NCI-H2196 (cell line): ENCODE results near the gene STK11.

ENCODE experiments used
- DNase-seq: peaks from one replicate; lab custom pipeline; 2025; ENCODE audit not compliant: unreplicated experiment; lab: John Stamatoyannopoulos, UW

Gene STK11

GRCh38 chr19:1225440-1226226, 20.1 kb downstream of the STK11 start:
- DNase-seq, result no peak

- DNase-seq, result no peak
Measured at GRCh38 chr19:1226227-1226518, 20.6 kb downstream of the STK11 start.

GRCh38 chr19:1226522-1227303, 21.1 kb downstream of the STK11 start:
- no peak for DNase-seq

- DNase-seq, result no peak
Measured at GRCh38 chr19:1227304-1228054, 21.9 kb downstream of the STK11 start.

GRCh38 chr19:1228161-1228957, 22.8 kb downstream of the STK11 start:
- no peak for DNase-seq

- no peak for DNase-seq
Measured at GRCh38 chr19:1229056-1229923, 23.7 kb downstream of the STK11 start.

- no peak for DNase-seq
Measured at GRCh38 chr19:1229924-1230782, 24.6 kb downstream of the STK11 start.

GRCh38 chr19:1230783-1231489, 25.4 kb downstream of the STK11 start:
- DNase-seq, result no peak

GRCh38 chr19:1231729-1232637, 26.4 kb downstream of the STK11 start:
- DNase-seq, result no peak

GRCh38 chr19:1232652-1233072, 27.1 kb downstream of the STK11 start:
- DNase-seq, result no peak

GRCh38 chr19:1233115-1233667, 27.6 kb downstream of the STK11 start:
- DNase-seq, result no peak

GRCh38 chr19:1234051-1234954, 28.7 kb downstream of the STK11 start:
- DNase-seq, result no peak

GRCh38 chr19:1234955-1235380, 29.4 kb downstream of the STK11 start:
- DNase-seq, result no peak

GRCh38 chr19:1235625-1236538, 30.3 kb downstream of the STK11 start:
- DNase-seq, result no peak

- no peak for DNase-seq
Measured at GRCh38 chr19:1236576-1236975, 31.0 kb downstream of the STK11 start.
